ENCODE measurements around the gene INTS11.
"Not testable (repeated sequence)": the region's sequence is repeated elsewhere in the genome, so short reads cannot be mapped to it uniquely, and the experiment has no call there.

INTS11 gene

DNA sequence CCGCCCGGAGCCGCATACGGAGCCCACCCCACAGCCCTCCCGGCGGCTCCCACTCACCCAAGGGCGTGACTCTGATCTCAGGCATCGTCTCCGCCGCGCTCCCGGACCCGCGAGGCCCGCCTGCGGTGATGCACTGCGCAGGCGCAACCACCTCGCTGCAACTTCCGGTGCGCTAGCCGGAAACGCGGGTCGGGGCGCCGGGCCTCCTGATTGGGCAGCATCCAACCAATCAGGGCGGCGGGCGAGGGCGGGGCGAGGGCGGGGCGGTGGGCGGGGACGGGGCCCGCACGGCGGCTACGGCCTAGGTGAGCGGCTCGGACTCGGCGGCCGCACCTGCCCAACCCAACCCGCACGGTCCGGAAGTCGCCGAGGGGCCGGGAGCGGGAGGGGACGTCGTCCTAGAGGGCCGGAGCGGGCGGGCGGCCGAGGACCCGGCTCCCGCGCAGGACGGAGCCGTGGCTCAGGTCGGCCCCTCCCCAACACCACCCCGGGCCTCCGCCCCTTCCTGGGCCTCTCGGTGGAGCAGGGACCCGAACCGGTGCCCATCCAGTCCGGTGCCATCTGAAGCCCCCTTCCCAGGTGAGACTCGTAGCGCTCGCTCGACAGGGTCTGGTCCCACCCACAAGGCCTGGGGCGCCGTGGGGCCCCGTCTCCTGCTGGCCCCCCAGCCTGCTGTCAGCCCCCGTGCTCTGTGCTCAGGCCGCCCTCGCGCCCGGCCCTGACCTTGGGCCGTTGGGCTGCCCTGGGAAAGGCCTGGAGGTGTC is at the start of gene INTS11, which contains the start of gene CPTP:
Gene INTS11 (minus strand): TSS at position 137 of the 764 bp plus-strand sequence. CDS start 52 bp downstream, at position 85.
Gene CPTP (plus strand): TSS at position 279 of the 764 bp plus-strand sequence. CDS start 2,109 bp downstream, outside the sequence.
- DNase-seq (ENCODE audit: low spot score) = peak; percentile 100
- no peak for TF ChIP-seq CTCF (IDR thresholded peaks at IDR 0.05; ENCODE audit: extremely low read depth, missing control alignments)

DNA sequence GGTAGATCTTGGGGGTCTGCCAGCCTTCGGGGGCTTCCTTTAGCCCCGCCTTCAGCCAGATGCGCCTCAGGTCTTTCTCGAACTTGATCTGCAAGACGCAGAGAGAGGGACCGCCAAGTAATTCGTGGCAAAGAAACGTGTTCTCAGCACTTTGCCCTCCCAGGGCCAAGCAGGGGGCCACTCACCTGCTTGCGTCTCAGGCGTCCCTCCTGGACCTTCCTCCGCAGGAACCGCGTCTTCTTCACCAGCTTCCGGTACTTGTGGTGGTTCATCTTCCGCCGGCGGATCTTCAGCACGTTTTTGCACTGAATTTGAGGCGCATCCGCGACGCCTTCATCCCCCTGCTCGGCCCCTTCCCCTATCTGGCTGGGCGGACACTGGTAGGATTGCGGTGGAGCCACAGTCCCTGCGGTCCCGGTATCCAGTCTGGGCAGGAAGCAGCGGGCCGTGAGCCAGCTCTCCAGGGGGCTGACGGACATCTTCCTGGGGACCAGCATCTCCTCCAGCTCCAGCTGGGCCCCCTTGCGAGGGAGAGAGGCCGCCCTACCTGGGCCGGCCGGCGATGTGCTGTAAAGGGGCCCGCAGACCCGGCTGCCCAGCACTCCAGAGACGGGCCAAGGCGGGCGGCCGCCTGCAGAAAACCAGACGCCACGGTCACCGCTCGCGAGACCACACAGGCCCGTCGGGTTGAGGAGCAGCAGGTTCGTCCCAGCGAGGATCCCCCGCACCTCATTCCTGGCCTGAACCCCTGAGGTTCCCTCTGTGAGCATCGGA is 49.5 kb upstream of the INTS11 start:
- DNase-seq (ENCODE audit: low spot score) = no peak

GRCh38 chr1:1373051-1373814 is 48.8 kb upstream of the INTS11 start:
- no peak for TF ChIP-seq CTCF (IDR thresholded peaks at IDR 0.05; ENCODE audit: extremely low read depth, missing control alignments)
- DNase-seq (ENCODE audit: low spot score) = no peak

More for the DNA sequence above, 49.5 kb upstream of the INTS11 start:
- no peak for TF ChIP-seq CTCF (IDR thresholded peaks at IDR 0.05; ENCODE audit: extremely low read depth, missing control alignments)

DNA sequence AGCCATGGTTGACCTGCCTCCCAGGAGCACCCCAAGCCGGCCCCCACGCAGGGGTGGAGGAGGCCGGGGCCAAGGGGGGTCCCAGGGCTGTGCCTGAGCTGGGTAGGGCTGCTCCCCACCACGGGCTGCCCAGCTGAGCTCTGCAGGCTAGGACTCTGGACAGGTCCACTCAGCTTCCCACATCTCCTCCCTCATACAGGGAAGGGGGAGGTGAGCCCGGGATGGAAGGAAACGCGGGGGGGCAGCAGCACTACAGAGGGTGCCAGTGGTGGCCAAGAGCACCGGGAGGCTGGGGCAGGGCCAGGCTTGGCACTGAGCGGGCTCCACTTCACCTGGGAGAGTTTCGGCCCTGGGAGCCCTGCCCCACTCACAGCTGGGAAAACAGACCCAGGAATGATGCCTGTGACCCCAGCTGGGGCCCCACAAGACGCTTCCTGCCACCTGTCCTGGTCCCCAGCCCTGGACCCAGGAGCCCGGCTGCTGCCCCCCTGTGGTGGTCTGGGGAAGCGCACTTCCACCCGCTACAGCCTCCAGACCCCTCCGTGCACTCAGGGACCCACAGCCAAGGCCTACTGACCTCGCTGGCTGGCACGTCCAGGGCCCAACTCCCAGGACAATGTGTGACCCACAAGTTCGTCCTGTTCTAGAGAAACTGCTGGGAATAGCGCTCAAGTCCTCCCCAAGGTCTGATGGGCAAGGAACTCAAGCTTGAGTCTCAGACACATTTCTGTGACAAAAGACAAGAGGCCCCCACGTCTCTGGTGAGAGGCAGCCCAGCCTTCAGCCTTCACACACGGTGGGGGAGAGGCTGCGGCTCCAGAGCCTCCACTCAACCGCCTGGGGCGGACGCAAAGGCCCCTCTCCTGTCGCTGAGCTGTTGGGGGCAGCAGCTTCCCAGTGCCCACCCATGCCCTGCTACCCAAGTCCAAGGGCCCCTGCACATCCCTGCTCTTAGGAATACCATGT is 47.6 kb upstream of the INTS11 start:
- peak; percentile 84 for TF ChIP-seq CTCF (IDR thresholded peaks at IDR 0.05; ENCODE audit: extremely low read depth, missing control alignments)
- DNase-seq (ENCODE audit: low spot score) = peak; percentile 89

- DNase-seq (ENCODE audit: low spot score) = no peak
- no peak for TF ChIP-seq CTCF (IDR thresholded peaks at IDR 0.05; ENCODE audit: extremely low read depth, missing control alignments)
Observed at GRCh38 chr1:1371364-1371745, 46.9 kb upstream of the INTS11 start.

DNA sequence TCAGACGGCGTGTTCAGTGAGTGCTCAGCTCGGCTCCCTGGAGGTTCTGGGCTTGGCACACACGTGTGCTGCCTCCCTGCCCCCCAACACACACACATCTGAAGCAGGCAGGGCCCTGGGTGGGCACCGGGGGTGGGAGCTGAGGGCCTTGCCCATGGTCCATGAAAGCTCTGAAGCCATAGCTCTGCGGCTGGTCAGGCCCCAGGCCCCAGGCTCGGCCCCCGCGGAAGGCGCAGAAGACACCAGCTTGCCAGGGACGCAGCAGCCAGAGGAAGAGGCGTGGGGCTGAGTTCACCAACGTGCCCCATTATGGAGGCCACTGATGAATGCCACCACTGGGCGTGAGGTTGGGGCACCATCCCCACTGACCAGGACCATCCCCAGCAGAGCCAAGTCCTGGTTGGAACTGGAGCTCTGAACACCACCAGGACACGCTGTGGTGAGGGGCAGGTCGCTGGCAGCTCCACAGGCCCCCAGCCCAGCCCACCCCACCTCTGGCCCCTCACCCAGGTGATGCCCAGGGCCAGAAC is 46.4 kb upstream of the INTS11 start:
- DNase-seq (ENCODE audit: low spot score) = no peak
- TF ChIP-seq CTCF (IDR thresholded peaks at IDR 0.05; ENCODE audit: extremely low read depth, missing control alignments) = no peak

DNA sequence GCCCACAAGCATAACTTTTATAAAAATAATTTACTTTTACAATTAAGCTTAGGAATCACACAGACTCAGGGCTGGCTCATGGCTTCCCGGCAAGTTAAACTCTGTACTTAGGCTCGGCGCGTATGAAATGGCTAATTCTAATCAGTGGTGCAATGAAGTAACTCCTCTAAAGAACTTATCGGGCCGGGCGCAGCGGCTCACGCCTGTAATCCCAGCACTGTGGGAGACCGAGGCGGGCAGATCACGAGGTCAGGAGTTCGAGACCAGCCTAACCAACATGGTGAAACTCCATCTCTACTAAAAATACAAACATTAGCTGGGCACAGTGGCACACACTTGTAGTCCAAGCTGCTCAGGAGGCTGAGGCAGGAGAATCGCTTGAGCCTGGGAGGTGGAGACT is 45.6 kb upstream of the INTS11 start:
- not testable (repeated sequence) for DNase-seq (ENCODE audit: low spot score)

Measured in GM20000 (cell line).